ENCODE measurements around the gene ERBB4.

- TF ChIP-seq EZH2 (optimal IDR thresholded peaks at IDR 0.05; ENCODE audit: low read depth, low read length) (no peak), CTCF (IDR thresholded peaks at IDR 0.05; ENCODE audit: low read length) (no peak), EZH2phosphoT487 (IDR thresholded peaks at IDR 0.05; ENCODE audit: low read length) (no peak)
These were observed 940.4 kb downstream of the ERBB4 start for GRCh38 chr2:211598238-211598637.

All from MM.1S (cell line).